ENCODE measurements around the gene SMC3. TPM values are rescaled to one million over a fixed set of nuclear protein-coding genes. Genes with fewer than 3 reads are reported as not detected.
"Not testable (repeated sequence)": the region's sequence is repeated elsewhere in the genome, so short reads cannot be mapped to it uniquely, and the experiment has no call there.

Gene SMC3
- total and polyA plus RNA-seq, 7 donors = 15.3 to 25.3 (median 19.2) TPM

GRCh38 chr10:110618230-110618610 is 50.7 kb downstream of the SMC3 start:
- TF ChIP-seq CTCF (IDR thresholded peaks at IDR 0.05) = no peak
- H3K27ac ChIP-seq = no peak overlapping the region
- 65 to 72% (median 69%) methylated on average over 5 of the region's 5 CpGs for WGBS, 3 donors
- H3K27me3 ChIP-seq (ENCODE audit: insufficient read depth in 3 of 3, low read length in 2 of 3) = no peaks in the 10 kb centered on the region
- ATAC-seq (no peak), DNase-seq (no peak)
- peaks cover 9% of the 10 kb centered on the region for H3K4me1 ChIP-seq
- intact Hi-C loops (cut with DNase I) = loop anchor here (10.0 kb wide), 1 partner anchor 277 kb away; no protein-coding TSS in a partner anchor
- no peak overlapping the region for H3K4me3 ChIP-seq
- no peaks in the 10 kb centered on the region for H3K36me3 ChIP-seq (ENCODE audit: insufficient read depth in 1 of 2, low read depth in 1 of 2)
- H3K9me3 ChIP-seq = peaks cover 3% of the 10 kb centered on the region

DNA sequence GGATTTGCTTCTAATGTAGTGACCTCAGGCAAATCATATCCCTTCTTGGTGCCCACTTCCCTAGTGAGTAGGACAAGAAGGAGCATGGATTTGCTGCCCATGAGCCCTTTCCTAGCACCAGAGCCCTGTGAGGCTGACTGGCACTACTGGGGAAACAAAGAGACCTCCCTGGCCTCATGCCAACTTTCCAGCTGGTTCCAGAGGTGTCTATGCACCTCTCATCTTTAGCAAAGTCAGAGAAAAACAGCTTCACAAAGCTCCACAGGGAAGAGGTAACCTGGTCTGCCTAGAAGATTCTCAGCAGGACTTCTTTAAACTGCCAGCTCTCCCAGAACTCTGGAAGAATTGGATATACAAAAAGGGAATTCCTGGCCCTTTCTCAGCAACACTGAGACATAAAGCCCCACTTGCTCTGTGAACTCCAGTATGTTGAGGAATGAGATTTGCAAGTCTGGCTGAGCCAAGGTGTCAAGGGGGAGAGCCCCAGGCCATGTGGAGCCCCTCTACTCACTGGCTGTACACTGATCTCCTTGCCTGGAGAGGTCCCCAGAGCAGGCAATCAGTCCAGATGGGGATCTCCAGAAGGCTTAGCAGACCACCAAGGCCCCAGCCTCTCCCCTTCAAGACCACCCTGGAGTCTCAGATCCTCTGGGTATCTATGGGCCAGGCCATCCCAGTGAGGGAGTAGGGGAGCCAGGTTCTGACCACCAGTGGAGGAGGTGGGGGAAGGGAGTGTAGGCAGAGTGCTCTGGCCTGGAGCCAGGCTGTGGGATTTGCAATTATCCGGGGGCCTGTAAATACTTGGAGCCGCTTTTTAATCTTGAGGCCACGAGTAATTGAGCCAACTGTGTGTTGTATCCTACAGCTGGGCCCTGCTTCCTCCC is 52.3 kb downstream of the SMC3 start:
- H3K36me3 ChIP-seq (ENCODE audit: insufficient read depth in 1 of 2, low read depth in 1 of 2) = no peaks in the 10 kb centered on the region
- peaks cover 3% of the 10 kb centered on the region for H3K9me3 ChIP-seq
- intact Hi-C loops (cut with DNase I) = loop anchor here (10.0 kb wide), 1 partner anchor 275 kb away; no protein-coding TSS in a partner anchor
- DNase-seq (no peak), ATAC-seq (peak in 1 of 4 donors; percentile 25)
- 49 to 62% (median 55%) methylated on average over 3 of the region's 3 CpGs for WGBS, 3 donors
- no peak overlapping the region for H3K4me3 ChIP-seq
- TF ChIP-seq CTCF (IDR thresholded peaks at IDR 0.05) = no peak
- no peak overlapping the region for H3K27ac ChIP-seq
- H3K4me1 ChIP-seq = peaks cover 7% of the 10 kb centered on the region
- no peaks in the 10 kb centered on the region for H3K27me3 ChIP-seq (ENCODE audit: insufficient read depth in 3 of 3, low read length in 2 of 3)

GRCh38 chr10:110620398-110620719 is 52.9 kb downstream of the SMC3 start:
- H3K4me1 ChIP-seq = peaks cover under 1% of the 10 kb centered on the region
- DNase-seq = no peak
- intact Hi-C loops (cut with DNase I) = no loop called here
- ATAC-seq = no peak
- peaks cover 3% of the 10 kb centered on the region for H3K9me3 ChIP-seq
- TF ChIP-seq CTCF (IDR thresholded peaks at IDR 0.05) = no peak
- WGBS, 3 donors = 95 to 100% (median 97%) methylated on average over 2 of the region's 2 CpGs
- H3K4me3 ChIP-seq = no peak overlapping the region
- H3K27me3 ChIP-seq (ENCODE audit: insufficient read depth in 3 of 3, low read length in 2 of 3) = no peaks in the 10 kb centered on the region
- H3K27ac ChIP-seq = no peak overlapping the region
- H3K36me3 ChIP-seq (ENCODE audit: insufficient read depth in 1 of 2, low read depth in 1 of 2) = no peaks in the 10 kb centered on the region

DNA sequence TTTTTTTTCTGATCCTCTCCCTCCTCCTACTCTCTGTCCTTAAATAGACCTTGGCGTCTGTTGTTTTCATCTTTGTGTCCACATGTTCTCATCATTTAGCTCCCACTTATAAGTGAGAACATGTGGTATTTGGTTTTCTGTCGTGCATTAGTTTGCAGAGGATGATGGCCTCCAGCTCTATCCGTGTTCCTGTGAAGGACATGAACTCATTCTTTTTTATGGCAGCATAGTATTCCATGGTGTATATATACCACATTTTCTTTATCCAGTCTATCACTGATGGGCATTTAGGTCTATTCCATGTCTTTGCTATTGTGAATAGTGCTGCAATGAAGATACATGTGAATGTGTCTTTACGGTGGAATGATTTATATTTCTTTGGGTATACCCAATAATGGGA is 55.8 kb downstream of the SMC3 start:
- H3K9me3 ChIP-seq; intact Hi-C loops (cut with DNase I); H3K27ac ChIP-seq; ATAC-seq; H3K36me3 ChIP-seq (ENCODE audit: insufficient read depth in 1 of 2, low read depth in 1 of 2); H3K27me3 ChIP-seq (ENCODE audit: insufficient read depth in 3 of 3, low read length in 2 of 3); DNase-seq; H3K4me1 ChIP-seq; H3K4me3 ChIP-seq: not testable (repeated sequence)
- WGBS, 3 donors = 73 to 83% (median 76%) methylated on average over 4 of the region's 4 CpGs

- TF ChIP-seq CTCF (IDR thresholded peaks at IDR 0.05) = no peak
- 92 to 94% (median 92%) methylated on average over 6 of the region's 6 CpGs for WGBS, 3 donors
- intact Hi-C loops (cut with DNase I) = no loop called here
- DNase-seq (no peak), ATAC-seq (no peak)
- Histone ChIP-seq H3K36me3 (ENCODE audit: insufficient read depth in 1 of 2, low read depth in 1 of 2) (no peaks in the 10 kb centered on the region), H3K9me3 (peaks cover 3% of the 10 kb centered on the region), H3K27me3 (ENCODE audit: insufficient read depth in 3 of 3, low read length in 2 of 3) (no peaks in the 10 kb centered on the region), H3K4me1 (peaks cover 11% of the 10 kb centered on the region), H3K27ac (no peak overlapping the region), H3K4me3 (no peak overlapping the region)
Observed at GRCh38 chr10:110625356-110625894, 57.9 kb downstream of the SMC3 start.

Measured in psoas muscle (tissue), 8 donors.